ENCODE measurements around the gene MFSD12.

Gene MFSD12

DNA sequence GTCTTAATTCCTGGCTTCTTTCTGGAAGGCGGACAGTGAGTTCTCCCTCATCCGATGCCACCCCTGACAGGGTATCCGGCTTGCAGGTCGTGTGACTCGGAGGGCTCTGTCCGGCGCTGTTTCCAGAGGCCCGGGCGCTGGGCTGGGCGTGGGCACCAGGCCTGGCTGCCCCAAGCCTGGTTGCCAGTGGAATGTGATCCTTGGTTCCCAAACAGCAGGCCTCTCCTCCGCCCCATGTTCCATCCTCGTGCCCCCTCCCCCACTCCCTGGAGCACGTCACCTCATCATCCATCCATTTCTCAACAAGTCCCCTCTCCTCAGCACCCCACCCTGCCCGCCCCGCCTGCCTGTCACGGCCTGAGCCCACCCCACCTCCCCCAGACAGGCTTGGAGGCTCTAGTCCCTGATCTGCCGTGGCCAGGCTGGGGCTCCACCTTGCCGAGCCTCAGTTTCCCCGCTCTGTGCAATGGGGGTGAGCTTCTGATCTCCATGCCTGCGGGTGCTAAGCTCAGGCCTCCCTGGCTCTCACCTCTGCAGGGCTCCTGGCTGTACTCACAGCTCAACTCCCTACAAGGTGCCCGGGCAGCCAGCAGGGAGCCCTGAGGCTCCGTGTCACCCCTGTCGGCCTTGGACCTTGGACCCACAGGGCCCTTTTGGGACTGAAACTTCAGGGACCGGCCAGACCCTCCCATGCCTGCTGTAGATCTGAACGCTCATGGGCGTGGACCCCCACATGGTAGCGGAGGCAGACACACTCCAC, 47.0 kb upstream of the MFSD12 start:
- peak overlapping the region; percentile 3; the same call in 1 of the 2 replicates for H3K4me3 ChIP-seq (ENCODE audit: low read length)
- H3K79me2 ChIP-seq (ENCODE audit: control insufficient read depth, low read length): no peaks in the 10 kb centered on the region
- H3K36me3 ChIP-seq (ENCODE audit: control insufficient read depth, low read length): no peaks in the 10 kb centered on the region; the same call in 1 of the 2 replicates
- H3K27ac ChIP-seq (ENCODE audit: low read depth, low read length): no peak overlapping the region
- no peaks in the 10 kb centered on the region for H3K9me3 ChIP-seq (ENCODE audit: control insufficient read depth, insufficient read depth, low read length)
- peaks cover 24% of the 10 kb centered on the region for H3K27me3 ChIP-seq (ENCODE audit: control insufficient read depth, low read length)
- no peaks in the 10 kb centered on the region for H4K20me1 ChIP-seq (ENCODE audit: control insufficient read depth, insufficient read depth, low read depth, low read length)
- no peak for TF ChIP-seq CTCF (IDR thresholded peaks at IDR 0.05; ENCODE audit: low read depth, low read length, poor library complexity, severe bottlenecking)
- no peak for TF ChIP-seq EZH2phosphoT487 (IDR thresholded peaks at IDR 0.05; ENCODE audit: borderline replicate concordance, low read length)
- H3K4me2 ChIP-seq (ENCODE audit: low read length): peak overlapping the region; percentile 39
- H3K9me2 ChIP-seq (replicated peaks; ENCODE audit: control insufficient read depth, low read length): no peaks in the 10 kb centered on the region
- no peaks in the 10 kb centered on the region for H3F3A ChIP-seq (ENCODE audit: control insufficient read depth, insufficient read depth)
- peaks cover 45% of the 10 kb centered on the region for H3K4me1 ChIP-seq (ENCODE audit: control insufficient read depth, low read length)

DNA sequence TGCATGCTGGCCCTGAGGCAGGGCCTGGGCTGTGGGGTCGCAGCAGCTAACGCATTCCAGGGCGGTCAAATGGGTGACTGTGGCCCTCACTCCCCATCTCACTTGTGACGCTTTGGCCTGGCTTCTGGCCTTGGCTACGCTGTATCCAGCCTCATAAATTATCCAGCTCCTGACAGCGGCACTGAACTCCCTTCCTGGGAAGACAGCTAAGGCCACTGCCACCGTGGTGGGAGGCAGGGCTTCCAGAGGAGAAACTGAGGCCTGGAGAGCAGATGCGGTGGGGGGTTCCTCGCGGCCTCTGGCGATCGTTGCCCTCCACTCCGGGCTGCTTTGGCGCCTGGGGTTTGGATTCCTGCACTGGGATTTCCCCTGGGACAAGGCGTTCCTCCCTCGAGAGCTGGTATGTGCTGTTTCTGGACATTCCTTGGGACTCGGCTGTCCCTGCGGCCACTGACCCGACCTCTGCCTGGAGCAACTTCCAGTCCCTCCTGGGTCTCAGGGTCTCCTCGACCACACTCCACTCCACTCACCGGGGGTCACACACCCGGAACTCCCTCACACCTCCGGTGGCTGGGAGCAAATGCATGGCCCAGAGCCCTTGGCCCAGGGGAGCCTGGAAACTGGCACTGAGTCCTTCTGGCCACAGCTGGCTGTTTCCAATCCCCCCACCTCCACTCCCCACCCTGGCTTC, 45.9 kb upstream of the MFSD12 start:
- Histone ChIP-seq H3K4me1 (ENCODE audit: control insufficient read depth, low read length) (peaks cover 36% of the 10 kb centered on the region), H3F3A (ENCODE audit: control insufficient read depth, insufficient read depth) (no peaks in the 10 kb centered on the region), H3K79me2 (ENCODE audit: control insufficient read depth, low read length) (no peaks in the 10 kb centered on the region), H3K4me3 (ENCODE audit: low read length) (no peak overlapping the region), H3K9me2 (replicated peaks; ENCODE audit: control insufficient read depth, low read length) (no peaks in the 10 kb centered on the region), H3K4me2 (ENCODE audit: low read length) (no peak overlapping the region), H3K27me3 (ENCODE audit: control insufficient read depth, low read length) (peaks cover 24% of the 10 kb centered on the region), H3K27ac (ENCODE audit: low read depth, low read length) (no peak overlapping the region), H4K20me1 (ENCODE audit: control insufficient read depth, insufficient read depth, low read depth, low read length) (no peaks in the 10 kb centered on the region), H3K36me3 (ENCODE audit: control insufficient read depth, low read length) (no peaks in the 10 kb centered on the region), H3K9me3 (ENCODE audit: control insufficient read depth, insufficient read depth, low read length) (no peaks in the 10 kb centered on the region)
- TF ChIP-seq CTCF (IDR thresholded peaks at IDR 0.05; ENCODE audit: low read depth, low read length, poor library complexity, severe bottlenecking) (no peak), EZH2phosphoT487 (IDR thresholded peaks at IDR 0.05; ENCODE audit: borderline replicate concordance, low read length) (no peak)

GRCh38 chr19:3601021-3601420, 43.6 kb upstream of the MFSD12 start:
- H4K20me1 ChIP-seq (ENCODE audit: control insufficient read depth, insufficient read depth, low read depth, low read length): no peaks in the 10 kb centered on the region
- TF ChIP-seq CTCF (IDR thresholded peaks at IDR 0.05; ENCODE audit: low read depth, low read length, poor library complexity, severe bottlenecking) (no peak), EZH2phosphoT487 (IDR thresholded peaks at IDR 0.05; ENCODE audit: borderline replicate concordance, low read length) (no peak)
- H3F3A ChIP-seq (ENCODE audit: control insufficient read depth, insufficient read depth): no peaks in the 10 kb centered on the region
- no peak overlapping the region for H3K4me3 ChIP-seq (ENCODE audit: low read length)
- no peaks in the 10 kb centered on the region for H3K9me2 ChIP-seq (replicated peaks; ENCODE audit: control insufficient read depth, low read length)
- peaks cover 11% of the 10 kb centered on the region for H3K27me3 ChIP-seq (ENCODE audit: control insufficient read depth, low read length)
- no peaks in the 10 kb centered on the region for H3K79me2 ChIP-seq (ENCODE audit: control insufficient read depth, low read length)
- no peak overlapping the region for H3K4me2 ChIP-seq (ENCODE audit: low read length)
- peaks cover 19% of the 10 kb centered on the region for H3K4me1 ChIP-seq (ENCODE audit: control insufficient read depth, low read length)
- no peak overlapping the region for H3K27ac ChIP-seq (ENCODE audit: low read depth, low read length)
- H3K9me3 ChIP-seq (ENCODE audit: control insufficient read depth, insufficient read depth, low read length): no peaks in the 10 kb centered on the region
- H3K36me3 ChIP-seq (ENCODE audit: control insufficient read depth, low read length): no peaks in the 10 kb centered on the region
